Effector memory CD8-positive, alpha-beta T cell (primary cell): ENCODE measurements around the gene DCST2.

Experiments
- ATAC-seq: fragments of 150-1000 bp; cut with Tn5 transposase; replicated peaks from 2 replicates; pipeline ENCODE4 v1.10.0; 2021; ENCODE audit warnings: mild to moderate bottlenecking, moderate library complexity
- DNase-seq, 3 experiments: peaks; one replicate each; pipeline ENCODE4 v3.0.0; 2021
- H3K27ac Mint-ChIP-seq, 2 donors: one replicate each; pipeline ENCODE4 v1.8.0; 2022; ENCODE audit warnings: mild to moderate bottlenecking in 2 of 2, mixed read lengths in 2 of 2, moderate library complexity in 2 of 2
- H3K27me3 Mint-ChIP-seq, 2 donors: one replicate each; pipeline ENCODE4 v1.8.0; 2022; ENCODE audit warnings: mixed read lengths in 2 of 2
- H3K36me3 Mint-ChIP-seq: one replicate; pipeline ENCODE4 v1.8.0; 2022; ENCODE audit warnings: mild to moderate bottlenecking, moderate library complexity, mixed read lengths; ENCODE audit not compliant: insufficient read depth
- H3K4me1 Mint-ChIP-seq, 2 donors: one replicate each; pipeline ENCODE4 v1.8.0; 2022; ENCODE audit warnings: low read depth in 2 of 2, mixed read lengths in 2 of 2
- H3K4me3 Mint-ChIP-seq, 2 donors: one replicate each; pipeline ENCODE4 v1.8.0; 2022; ENCODE audit warnings: mild to moderate bottlenecking in 2 of 2, mixed read lengths in 2 of 2, moderate library complexity in 2 of 2
- H3K9me3 Mint-ChIP-seq, 2 donors: one replicate each; pipeline ENCODE4 v1.8.0; 2022; ENCODE audit warnings: mixed read lengths in 2 of 2

DCST2 gene

GRCh38 chr1:155063550-155064110, 30.0 kb upstream of the DCST2 start, which contains the start of gene EFNA4:
TSS of gene EFNA4 (plus strand) at chr1:155063740. CDS start at chr1:155063824, 84 bp downstream.
- Mint-ChIP-seq H3K4me1 (peaks cover 24 to 35% of the 10 kb centered on the region in 2 donors), H3K9me3 (no peaks in the 10 kb centered on the region), H3K36me3 (peaks cover 21% of the 10 kb centered on the region), H3K27ac (peak within 1 kb of the TSS; percentile 26 to 66), H3K4me3 (peak within 1 kb of the TSS; percentile 87), H3K27me3 (no peaks in the 10 kb centered on the region)
- peak; percentile 78 for ATAC-seq
- DNase-seq: peak; percentile 73 to 78 (median 75)

- Mint-ChIP-seq H3K9me3 (no peaks in the 10 kb centered on the region), H3K27ac (peak overlapping the region; percentile 26 to 66), H3K4me3 (peak overlapping the region; percentile 87), H3K36me3 (peaks cover 21% of the 10 kb centered on the region), H3K4me1 (peaks cover 24 to 35% of the 10 kb centered on the region in 2 donors), H3K27me3 (no peaks in the 10 kb centered on the region)
- peak; percentile 28 for ATAC-seq
- DNase-seq: peak; percentile 60 to 71 (median 60)
Observed at GRCh38 chr1:155062702-155063411, 29.3 kb upstream of the DCST2 start.

- peaks cover 23% of the 10 kb centered on the region for H3K36me3 Mint-ChIP-seq
- no peak overlapping the region for H3K27ac Mint-ChIP-seq
- DNase-seq (no peak), ATAC-seq (no peak)
- H3K9me3 Mint-ChIP-seq: no peaks in the 10 kb centered on the region
- H3K4me1 Mint-ChIP-seq: peaks cover 24 to 35% of the 10 kb centered on the region in 2 donors
- H3K4me3 Mint-ChIP-seq: peak overlapping the region; percentile 87
- no peaks in the 10 kb centered on the region for H3K27me3 Mint-ChIP-seq
Observed at GRCh38 chr1:155062151-155062686, 28.6 kb upstream of the DCST2 start.

GRCh38 chr1:155061381-155062150, 28.0 kb upstream of the DCST2 start:
- H3K9me3 Mint-ChIP-seq: no peaks in the 10 kb centered on the region
- H3K4me1 Mint-ChIP-seq: peaks cover 24 to 32% of the 10 kb centered on the region in 2 donors
- DNase-seq: peak; percentile 97 to 98 (median 98)
- H3K36me3 Mint-ChIP-seq: peaks cover 16% of the 10 kb centered on the region
- no peak overlapping the region for H3K27ac Mint-ChIP-seq
- ATAC-seq: peak; percentile 63
- H3K4me3 Mint-ChIP-seq: peak overlapping the region in 1 of 2 donors; percentile 12
- H3K27me3 Mint-ChIP-seq: no peaks in the 10 kb centered on the region

DNA sequence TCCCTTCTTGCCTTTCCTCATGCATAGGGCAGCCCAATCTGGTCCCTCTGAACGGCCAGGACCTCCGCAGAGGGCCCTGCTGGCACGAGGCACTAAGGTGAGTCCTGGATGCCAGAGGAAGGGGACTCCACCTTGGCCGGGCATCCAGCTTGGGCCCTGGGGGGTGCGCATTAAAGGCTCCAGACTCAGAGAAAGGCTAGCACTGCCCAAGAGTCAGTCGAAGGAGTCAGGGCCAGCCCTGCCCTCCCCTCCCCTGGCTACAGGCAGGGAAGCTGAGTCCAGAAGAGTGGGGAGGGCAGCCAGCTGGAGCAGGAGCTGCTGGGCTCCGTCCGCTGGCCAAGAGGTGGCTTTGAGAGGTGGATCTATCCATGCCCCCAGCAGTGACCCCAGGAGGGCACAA, 27.2 kb upstream of the DCST2 start:
- Mint-ChIP-seq H3K4me3 (no peak overlapping the region), H3K9me3 (no peaks in the 10 kb centered on the region), H3K36me3 (peaks cover 18% of the 10 kb centered on the region), H3K27me3 (no peaks in the 10 kb centered on the region), H3K4me1 (peaks cover 22 to 26% of the 10 kb centered on the region in 2 donors), H3K27ac (no peak overlapping the region)
- no peak for ATAC-seq
- no peak for DNase-seq

GRCh38 chr1:155057788-155058211, 24.2 kb upstream of the DCST2 start:
- DNase-seq (no peak), ATAC-seq (no peak)
- Mint-ChIP-seq H3K4me3 (no peak overlapping the region), H3K27ac (no peak overlapping the region), H3K4me1 (peaks cover 12 to 16% of the 10 kb centered on the region in 2 donors), H3K36me3 (peaks cover 12% of the 10 kb centered on the region), H3K27me3 (no peaks in the 10 kb centered on the region), H3K9me3 (no peaks in the 10 kb centered on the region)

DNA sequence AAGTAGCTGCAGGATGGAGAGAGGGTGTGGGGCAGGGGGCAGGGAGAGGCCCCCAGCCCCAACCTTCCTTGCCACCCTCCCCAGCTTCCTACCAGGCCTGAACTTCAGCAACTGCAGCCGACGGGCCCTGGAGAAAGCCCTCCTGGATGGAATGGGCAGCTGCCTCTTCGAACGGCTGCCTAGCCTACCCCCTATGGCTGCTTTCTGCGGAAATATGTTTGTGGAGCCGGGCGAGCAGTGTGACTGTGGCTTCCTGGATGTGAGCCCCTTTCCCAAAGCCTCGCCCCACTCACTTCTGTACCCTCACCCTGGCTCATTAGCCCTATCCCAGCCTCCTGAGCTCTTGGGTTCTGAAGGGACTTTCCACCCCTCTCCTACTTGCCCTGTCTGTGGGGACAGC, 23.5 kb upstream of the DCST2 start:
- no peak for DNase-seq
- H3K27me3 Mint-ChIP-seq: no peaks in the 10 kb centered on the region
- peaks cover 19% of the 10 kb centered on the region in 2 donors for H3K4me1 Mint-ChIP-seq
- no peak overlapping the region for H3K27ac Mint-ChIP-seq
- ATAC-seq: no peak
- no peak overlapping the region for H3K4me3 Mint-ChIP-seq
- no peaks in the 10 kb centered on the region for H3K9me3 Mint-ChIP-seq
- H3K36me3 Mint-ChIP-seq: peaks cover 13% of the 10 kb centered on the region

DNA sequence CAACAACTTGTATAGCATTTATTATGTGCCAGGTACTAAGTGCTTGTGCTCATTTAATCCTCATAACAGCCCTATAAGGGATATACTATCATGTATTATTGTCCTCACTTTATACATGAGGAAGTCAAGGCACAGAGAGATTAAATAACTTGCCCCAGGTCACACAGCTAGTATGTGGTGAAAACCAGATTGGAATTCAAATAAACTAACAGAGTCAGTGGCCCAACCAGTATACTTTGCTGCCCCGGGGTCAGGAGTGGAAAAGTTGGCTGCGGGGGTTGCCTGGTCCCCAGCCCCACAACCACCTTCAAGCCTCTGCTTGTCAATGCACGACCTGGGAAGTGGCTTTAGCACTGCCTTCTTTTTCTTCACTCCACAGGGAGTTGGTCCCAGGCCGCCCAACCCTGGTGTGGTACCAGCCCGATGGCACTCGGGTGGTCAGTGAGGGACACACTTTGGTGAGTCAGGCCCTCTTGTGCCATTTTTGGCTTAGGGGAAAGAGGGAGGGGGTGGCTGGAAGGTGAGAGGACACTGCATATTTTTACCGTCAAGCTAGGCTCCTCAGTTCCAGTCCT, 20.0 kb upstream of the DCST2 start:
- Mint-ChIP-seq H3K9me3 (no peaks in the 10 kb centered on the region), H3K27ac (peak overlapping the region in 1 of 2 donors; percentile 77), H3K36me3 (peaks cover 9% of the 10 kb centered on the region), H3K4me3 (peak overlapping the region; percentile 61 to 86), H3K4me1 (peaks cover 22 to 28% of the 10 kb centered on the region in 2 donors), H3K27me3 (no peaks in the 10 kb centered on the region)
- ATAC-seq: no peak
- DNase-seq: no peak

DNA sequence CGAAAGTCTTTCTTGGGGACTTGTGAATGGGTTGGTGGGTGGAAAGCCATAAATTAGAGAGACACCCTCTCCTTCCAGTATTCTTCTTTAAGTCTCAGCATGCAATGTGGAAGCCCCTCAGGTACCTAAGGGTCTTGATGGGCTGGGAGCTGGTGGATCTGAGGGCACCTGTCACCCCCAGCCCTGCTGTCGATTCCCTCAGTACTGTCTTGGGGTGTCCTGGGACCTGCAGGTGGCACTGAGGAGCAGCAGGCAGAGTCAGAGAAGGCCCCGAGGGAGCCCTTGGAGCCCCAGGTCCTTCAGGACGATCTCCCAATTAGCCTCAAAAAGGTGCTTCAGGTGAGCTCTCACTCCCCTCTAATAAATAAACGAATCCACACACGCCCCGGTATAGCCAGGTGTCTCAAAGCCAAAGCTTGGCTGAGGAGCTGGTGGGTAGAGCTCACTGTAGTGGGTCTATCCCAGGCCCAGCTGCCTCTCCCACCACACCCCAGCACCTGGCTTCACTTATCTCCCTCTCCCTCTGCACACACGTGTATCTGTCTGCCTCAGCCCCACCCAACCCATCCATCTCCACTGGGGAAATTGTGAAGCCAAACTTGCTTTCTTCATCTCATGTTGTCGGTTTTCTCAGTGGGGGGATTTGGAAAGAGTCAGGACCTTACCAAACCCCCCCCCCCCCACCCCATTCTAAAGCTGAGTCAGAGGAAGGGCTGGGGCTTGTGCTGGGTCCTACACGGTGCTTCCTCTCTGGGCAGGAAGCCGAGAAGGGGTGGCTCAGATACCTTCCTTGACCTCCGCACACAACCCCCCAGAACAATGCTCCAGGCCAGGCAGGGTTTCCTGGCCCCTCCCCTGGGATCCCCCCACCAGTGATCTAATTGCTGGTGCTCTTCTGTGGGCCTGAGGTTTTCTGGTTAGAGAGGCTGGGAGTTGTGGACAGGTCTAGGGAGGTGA, 19.1 kb upstream of the DCST2 start:
- H3K4me1 Mint-ChIP-seq: peaks cover 22 to 28% of the 10 kb centered on the region in 2 donors
- H3K27me3 Mint-ChIP-seq: no peaks in the 10 kb centered on the region
- no peaks in the 10 kb centered on the region for H3K9me3 Mint-ChIP-seq
- H3K36me3 Mint-ChIP-seq: peaks cover 8% of the 10 kb centered on the region
- H3K27ac Mint-ChIP-seq: peak overlapping the region; percentile 77 to 89
- ATAC-seq: no peak
- no peak for DNase-seq
- peak overlapping the region; percentile 86 to 89 for H3K4me3 Mint-ChIP-seq

DNA sequence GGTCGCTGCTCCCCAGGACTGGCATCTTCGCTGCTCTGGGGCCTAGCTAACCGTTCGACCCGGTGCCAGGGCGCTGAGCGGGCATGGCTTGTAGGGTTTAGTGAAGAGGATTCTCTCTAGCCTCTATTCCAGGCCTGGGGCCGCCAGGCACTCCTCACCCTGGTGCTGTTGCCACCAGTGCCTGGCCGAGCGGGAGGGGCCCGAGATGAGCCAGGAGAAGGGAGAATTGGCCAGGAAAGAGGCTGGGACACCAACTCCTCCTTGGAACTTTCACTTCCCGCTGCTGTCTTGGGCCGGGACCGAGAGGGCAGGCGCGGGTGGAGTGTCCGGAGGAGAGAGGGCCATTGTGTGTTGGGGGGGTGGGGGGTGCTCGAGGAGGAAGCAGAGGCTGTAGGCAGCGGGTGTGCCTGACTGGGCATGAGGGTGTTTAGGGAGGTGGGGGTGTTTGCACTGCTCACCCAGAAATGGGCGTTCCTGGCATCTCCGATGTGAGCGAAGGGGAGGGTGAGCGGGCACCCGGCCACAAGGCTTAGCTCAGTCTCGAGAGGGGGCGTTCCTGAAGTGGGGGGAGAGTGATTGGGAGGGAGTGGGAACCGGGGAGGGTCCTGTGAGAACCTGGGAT, 18.3 kb upstream of the DCST2 start:
- Mint-ChIP-seq H3K4me1 (peaks cover 22 to 28% of the 10 kb centered on the region in 2 donors), H3K27ac (peak overlapping the region; percentile 77 to 89), H3K27me3 (no peaks in the 10 kb centered on the region), H3K4me3 (peak overlapping the region; percentile 86 to 89), H3K36me3 (peaks cover 7% of the 10 kb centered on the region), H3K9me3 (no peaks in the 10 kb centered on the region)
- peak; percentile 27 to 37 (median 33) for DNase-seq
- ATAC-seq: peak; percentile 46

GRCh38 chr1:155051342-155051776, 17.8 kb upstream of the DCST2 start:
- Mint-ChIP-seq H3K4me3 (peak overlapping the region; percentile 86 to 89), H3K36me3 (peaks cover 7% of the 10 kb centered on the region), H3K27me3 (no peaks in the 10 kb centered on the region), H3K9me3 (no peaks in the 10 kb centered on the region), H3K27ac (no peak overlapping the region), H3K4me1 (peaks cover 22 to 28% of the 10 kb centered on the region in 2 donors)
- DNase-seq (no peak), ATAC-seq (peak; percentile 1)
